ENCODE results near the gene CD8B.
"Not testable (repeated sequence)": the region's sequence is repeated elsewhere in the genome, so short reads cannot be mapped to it uniquely, and the experiment has no call there.

- not testable (repeated sequence) for TF ChIP-seq POLR2AphosphoS5, POLR2A (IDR thresholded peaks at IDR 0.05)
- TF ChIP-seq, protein P1, sequence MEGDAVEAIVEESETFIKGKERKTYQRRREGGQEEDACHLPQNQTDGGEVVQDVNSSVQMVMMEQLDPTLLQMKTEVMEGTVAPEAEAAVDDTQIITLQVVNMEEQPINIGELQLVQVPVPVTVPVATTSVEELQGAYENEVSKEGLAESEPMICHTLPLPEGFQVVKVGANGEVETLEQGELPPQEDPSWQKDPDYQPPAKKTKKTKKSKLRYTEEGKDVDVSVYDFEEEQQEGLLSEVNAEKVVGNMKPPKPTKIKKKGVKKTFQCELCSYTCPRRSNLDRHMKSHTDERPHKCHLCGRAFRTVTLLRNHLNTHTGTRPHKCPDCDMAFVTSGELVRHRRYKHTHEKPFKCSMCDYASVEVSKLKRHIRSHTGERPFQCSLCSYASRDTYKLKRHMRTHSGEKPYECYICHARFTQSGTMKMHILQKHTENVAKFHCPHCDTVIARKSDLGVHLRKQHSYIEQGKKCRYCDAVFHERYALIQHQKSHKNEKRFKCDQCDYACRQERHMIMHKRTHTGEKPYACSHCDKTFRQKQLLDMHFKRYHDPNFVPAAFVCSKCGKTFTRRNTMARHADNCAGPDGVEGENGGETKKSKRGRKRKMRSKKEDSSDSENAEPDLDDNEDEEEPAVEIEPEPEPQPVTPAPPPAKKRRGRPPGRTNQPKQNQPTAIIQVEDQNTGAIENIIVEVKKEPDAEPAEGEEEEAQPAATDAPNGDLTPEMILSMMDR (IDR thresholded peaks at IDR 0.05): not testable (repeated sequence)
These were observed 20.5 kb upstream of the CD8B start for GRCh38 chr2:86882118-86882665.
